ENCODE data around the gene FBXO9.
A peak's percentile ranks its signal among the peaks of the same experiment; 100 is the strongest.
"Not testable (repeated sequence)": the region's sequence is repeated elsewhere in the genome, so short reads cannot be mapped to it uniquely, and the experiment has no call there.

Gene FBXO9

DNA sequence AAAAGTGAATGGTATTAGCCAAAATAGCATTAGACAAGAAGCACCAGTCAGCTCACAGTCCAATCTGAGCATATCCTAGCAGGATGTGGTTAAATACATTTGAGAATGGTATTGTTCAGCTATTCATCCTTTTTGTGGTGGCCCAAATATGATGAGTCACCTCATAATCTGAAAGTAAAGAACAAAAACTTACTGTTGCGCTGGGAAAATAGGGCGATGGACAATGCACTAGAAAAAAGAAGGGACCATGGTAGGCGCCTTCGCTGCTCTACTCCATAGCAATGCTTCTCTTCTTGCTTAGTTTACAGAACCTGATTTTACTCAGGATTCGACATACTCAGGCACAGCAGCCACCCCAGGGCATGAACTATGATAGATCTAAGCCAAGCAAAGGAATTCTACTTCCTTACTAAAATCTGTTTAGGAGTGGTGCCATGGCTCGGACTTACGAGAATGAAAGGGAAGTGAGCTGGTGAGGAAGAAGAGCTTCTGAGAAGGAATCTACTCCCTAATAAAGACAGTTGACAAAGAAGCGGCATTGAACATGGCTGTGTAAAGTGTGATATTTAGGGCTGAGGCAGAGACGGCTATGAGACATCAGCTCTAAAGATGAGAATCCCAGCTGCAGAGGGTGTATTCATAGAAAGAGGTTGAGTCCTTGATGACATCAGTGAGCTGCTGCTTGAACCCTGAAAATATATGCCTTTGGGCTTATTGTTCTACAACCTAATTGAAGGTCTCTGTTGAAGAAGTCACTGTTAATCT, 16.6 kb upstream of the FBXO9 start:
- DNase-seq: peak; percentile 11

DNA sequence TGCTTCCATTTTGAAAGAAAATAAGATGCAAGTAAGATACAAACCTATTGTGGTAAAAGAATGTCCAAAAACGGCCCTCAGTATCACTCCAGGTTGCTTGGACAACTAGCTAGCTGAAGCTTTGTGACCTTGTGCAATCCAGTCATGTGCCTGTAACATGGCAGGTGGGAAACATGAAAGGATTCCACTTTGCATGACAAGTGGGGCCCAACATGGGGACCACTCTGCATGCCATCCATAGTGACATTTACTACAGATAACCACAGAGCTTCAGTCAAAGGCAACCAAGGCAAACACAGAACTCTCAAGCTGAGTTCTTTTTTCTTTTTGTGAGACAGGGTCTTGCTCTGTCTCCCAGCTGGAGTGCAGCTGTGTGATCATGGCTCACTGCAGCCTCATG, 15.8 kb upstream of the FBXO9 start:
- DNase-seq: no peak

DNA sequence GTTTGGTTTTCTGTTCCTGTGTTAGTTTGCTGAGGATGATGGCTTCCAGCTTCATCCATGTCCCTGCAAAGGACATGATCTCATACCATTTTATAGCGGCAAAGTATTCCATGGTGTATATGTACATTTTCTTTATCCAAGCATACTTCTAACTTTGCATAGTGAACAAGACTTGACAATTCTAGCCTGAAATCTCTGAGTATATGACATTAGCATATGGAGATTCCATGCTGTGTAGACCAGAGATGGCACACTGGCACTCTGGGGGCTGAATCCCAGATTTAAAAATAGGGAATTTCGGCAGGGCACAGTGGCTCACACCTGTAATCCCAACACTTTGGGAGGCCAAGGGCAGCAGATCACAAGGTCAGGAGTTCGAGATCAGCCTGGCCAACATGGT, 13.1 kb upstream of the FBXO9 start:
- DNase-seq: not testable (repeated sequence)

DNA sequence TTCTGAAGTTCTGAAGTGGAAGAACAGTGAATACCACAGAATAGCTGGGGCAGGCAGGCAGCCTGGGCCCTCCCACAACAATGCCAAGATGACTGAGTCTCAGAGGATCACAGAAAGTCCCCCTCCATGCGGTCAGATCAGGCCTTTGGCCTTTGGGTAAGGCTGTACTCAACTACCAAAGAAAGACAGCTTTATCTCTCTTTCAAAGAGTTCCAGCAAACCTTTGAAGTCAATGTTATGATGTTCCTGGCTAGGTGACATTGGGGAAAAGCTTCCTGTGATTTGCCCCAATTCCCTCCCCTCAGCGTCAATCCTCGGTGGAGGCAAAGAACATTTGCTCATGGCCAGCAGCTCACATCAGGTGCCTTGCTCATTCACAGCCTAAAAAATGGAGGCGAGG, 10.7 kb upstream of the FBXO9 start:
- no peak for DNase-seq

DNA sequence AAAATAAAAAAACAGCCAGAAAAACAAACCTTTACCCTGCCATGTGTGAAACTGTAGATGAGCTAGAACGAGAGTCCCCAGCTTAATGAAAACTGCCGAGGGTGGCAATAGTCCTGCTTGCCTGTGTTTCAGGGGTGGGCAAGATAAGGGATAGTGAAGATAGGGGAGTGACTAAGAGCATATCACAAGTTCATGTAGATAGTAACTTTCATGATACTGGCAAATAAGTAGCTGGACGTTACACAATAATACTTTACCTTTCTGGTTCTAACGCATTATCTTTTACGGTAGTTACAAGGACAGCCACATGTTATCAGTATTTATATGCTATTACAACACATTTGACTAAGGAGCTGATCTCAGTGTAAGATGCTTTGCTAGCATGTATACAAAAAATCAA, 9.3 kb upstream of the FBXO9 start:
- no peak for DNase-seq

DNA sequence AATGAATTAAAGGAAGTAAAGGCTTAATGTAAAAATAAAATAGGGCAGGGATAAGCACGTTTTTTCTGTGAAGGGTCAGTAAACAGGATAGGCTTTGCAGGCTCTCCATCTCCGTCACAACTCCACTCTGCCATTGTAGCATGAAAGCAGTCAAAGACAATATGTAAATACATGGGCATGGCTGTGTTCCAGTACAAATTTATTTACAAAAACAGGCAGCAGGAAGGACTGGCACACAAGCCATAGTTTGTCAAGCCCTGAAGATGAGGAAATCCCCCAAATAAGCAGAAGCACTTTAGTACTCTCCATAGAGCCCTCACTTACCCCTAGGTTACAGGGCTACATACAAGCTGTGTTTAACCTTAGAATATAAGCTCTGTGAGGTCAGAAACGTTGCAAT, 8.9 kb upstream of the FBXO9 start:
- no peak for DNase-seq

DNA sequence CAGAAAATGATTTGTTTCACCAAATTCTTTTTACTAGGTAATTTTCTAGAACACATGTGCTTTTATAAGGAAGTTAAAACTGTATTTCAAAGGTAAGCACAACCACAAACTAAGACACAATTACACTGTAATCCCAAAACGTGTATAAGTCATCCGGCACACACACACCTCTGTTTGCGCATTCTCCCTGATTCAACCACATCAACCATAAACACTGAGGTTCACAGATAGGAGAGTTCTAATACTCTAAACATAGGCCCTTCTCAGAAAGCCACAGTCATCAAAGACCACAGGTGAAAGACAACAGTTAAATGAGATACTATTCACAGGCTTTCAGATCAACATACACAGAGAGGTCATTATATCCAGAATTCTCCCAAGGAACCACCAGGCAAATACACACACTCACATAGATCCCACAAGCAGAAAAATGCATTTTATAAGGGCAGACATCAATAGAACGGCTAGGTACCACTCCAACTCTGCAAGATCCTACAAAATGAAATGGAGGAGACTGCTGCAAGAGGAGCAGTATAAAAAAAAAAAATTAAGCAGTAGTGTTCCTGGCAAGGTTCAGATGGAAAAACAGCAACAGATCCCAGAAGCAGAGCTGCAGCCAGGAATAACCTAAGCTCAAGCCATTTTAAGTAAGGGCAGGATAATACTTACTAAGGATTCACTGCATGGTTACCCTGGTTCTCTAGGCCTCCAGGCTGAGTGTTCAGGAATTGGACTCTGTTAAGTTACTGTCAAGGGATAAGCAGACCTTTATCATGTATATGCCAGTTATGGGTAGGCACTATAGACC, 6.6 kb upstream of the FBXO9 start:
- DNase-seq: no peak

DNA sequence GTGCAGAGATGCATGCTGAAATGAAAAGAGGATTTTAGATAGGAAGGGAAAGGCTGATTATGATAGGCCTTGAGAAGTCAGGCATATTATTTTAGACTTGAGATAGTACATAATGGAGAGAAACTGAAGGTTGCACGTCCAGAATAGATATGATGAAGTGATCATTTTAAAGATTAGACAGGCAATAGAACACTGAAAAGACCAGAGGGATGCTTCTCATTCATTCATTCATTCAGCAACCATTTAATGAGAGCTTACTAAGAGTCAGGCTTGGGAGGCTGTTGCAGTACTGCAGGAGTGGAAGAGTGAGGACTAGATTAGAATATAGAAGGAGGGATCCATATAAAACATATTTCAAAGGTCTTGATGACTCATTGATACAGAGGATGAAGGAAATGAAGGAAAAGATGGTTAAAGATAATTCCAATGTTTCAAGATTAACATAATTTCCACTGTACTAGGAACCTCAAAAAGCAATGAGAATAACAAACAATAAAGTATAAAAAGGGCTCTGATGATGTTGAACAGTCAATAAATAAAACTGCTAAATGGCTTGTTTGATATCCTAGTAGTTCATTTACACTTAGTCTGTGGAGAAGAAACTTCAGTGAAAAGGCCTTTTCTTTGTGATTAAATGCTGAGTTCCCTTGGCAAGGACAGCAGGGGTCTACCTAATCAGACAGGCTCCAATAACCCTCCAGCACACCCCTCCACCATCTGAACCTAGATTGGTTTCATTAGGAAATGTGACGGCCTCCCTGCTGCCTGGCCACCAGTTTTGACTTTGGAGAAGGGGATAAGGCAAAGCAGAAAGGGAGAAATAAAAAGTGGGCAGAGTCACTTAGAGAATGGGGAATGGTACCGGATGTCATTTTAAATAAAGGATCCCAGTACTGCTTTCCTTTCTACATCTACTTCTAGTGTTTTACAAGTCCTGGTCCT, 5.3 kb upstream of the FBXO9 start:
- no peak for DNase-seq

DNA sequence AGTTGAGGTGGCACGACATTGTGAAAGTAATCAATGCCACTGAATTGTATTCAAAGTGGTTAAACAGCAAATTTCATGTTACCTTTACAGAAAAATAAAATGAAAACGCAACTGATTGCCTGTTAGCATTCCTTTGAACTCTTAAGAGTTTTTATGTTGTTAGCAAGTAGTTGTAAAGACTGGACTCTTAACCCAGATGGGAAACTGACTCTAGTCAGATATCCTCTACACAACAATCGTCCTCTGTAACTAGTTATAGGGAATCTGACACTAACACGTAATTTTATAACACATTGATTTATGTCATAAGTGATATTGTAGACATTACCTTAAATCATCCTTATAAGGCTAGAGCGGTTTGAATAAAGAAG, 3.0 kb upstream of the FBXO9 start:
- no peak for DNase-seq

DNA sequence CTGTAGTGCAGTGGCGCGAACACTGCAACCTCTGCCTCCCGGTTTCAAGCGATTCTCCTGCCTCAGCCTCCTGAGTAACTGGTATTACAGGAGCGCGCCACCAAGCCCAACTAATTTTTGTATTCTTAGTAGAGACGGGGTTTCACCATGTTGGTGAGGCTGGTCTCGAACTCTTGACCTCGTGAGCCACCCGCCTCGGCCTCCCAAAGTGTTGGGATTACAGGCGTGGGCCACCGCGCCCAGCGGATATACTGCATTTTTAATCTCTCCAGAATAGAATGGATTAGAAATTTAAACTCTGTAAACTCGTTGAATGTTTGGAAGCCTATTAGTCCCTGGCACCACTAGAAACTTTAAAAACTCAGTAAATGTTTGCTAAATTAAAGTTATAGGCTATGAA, 949 bp upstream of the FBXO9 start:
- not testable (repeated sequence) for DNase-seq

DNA sequence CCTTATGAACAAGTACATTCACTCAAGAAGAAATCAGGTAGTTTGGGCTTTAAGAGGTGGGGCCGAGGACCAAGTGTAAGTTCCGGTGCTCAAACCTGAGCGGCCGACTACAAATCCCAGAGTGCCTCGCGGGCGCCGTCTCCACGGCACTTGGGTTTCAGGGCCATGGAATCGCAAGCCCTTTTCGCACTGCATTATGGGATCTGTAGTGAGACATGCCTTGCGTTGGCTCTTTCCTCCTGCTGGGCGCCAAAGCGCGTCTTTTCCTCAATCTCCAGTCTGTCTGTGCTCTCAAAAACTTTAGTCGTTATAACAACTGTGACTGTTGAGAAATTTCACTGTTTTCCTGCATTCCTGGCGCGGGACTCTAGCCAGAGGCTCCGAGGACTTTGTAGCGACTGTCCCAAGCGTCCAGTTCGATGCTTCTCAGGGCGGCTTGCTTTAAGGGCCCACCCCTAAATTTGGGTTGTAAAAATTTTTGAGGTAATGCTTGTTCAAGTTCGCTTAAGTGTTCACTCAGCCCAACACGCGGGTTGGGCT, 408 bp upstream of the FBXO9 start:
- peak; percentile 89 for DNase-seq

DNA sequence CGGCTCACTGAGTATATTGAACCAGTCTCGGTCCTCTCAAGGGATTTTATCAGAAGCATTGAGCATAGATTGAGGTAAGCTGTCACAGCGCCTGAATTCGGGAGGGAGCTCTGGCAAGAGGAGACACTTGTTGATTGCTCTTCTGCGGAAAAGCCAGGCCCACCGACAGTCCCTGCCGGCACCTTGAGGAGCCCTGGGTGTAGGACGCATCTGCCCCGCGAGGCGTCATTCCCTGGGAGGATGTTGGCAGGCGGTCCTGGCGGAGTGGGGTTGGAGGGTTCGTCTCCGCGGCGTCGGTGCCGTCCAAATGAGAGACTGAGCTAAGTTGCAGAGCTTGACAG, 843 bp downstream of the FBXO9 start:
- peak; percentile 11 for DNase-seq

DNA sequence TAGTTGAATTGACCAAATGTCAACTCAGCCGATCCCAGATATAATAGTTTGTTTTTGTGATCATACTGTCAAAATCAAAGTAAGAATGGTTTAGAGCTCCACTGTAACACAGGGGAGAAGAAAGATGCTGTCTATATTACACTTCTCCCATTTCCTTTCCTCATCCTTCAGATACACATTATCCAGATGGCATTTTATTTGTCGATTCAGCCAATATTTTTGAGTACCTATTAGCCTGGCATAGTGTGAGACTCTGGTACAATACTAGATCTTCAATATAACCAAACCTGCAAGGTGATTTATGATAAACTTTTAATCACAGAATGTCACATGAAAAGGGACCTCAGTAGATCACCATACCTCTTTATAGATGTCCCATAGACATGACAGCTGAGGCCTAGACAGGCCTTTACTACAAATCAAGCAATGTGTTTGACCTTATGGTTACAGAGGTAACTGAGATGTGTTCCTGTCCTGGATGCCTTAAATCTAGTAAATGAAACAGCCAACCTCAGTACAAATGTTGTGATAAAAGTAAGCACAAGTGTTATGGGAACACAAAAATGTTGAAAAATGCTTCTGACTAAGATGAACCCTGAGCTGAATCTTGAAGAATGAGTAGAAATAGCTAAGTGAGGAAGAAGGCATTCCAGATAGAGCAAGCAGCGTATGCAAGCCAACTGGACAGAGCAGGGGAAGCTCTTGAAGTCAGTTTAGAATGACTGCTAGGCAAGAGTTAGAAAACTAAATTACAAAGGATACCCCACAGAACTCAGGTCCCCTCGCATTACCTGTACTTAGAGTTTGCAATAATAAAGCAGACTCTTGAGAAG, 1.9 kb downstream of the FBXO9 start:
- no peak for DNase-seq

DNA sequence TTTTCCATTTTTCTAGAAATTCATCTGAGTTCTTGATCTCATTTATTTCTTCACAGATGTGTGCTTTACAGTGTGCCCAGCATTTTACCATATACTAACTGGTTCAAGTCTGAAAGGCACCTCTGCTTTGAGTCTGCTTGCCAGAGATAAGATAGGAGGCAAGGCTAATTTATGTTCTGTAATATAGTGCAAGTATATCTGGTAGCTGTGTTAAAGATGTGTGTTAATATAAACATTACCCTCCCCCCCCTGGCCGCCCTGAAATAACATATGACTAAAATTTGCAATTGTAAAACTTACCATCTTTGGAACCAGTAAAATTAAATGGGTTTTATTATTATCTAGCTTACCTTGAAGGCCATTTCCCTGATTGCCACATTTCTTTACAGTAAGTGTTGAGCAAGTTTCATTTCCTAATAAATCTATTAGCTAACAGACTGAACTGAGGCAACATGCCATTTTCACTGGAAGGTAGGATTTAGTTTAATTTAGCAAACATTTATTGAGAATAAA, 2.7 kb downstream of the FBXO9 start:
- DNase-seq: no peak

DNA sequence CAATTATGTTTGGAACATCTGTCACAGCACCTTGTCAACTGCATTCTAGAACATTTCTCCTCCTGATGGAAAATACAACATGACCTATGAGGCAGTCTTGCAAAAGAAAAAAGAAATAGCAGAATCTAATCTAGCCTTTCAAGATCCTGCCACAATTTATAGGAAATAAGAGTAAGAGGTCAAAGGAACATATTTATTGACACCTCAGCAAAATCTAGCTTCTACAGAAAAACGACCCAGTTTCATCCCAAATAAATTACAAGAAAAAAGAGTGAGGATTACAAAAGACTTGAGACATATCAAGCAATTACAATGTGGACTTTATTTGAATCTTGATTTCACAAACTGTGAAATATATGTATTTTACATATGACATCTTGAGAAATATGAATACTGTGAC, 4.2 kb downstream of the FBXO9 start:
- DNase-seq: no peak

DNA sequence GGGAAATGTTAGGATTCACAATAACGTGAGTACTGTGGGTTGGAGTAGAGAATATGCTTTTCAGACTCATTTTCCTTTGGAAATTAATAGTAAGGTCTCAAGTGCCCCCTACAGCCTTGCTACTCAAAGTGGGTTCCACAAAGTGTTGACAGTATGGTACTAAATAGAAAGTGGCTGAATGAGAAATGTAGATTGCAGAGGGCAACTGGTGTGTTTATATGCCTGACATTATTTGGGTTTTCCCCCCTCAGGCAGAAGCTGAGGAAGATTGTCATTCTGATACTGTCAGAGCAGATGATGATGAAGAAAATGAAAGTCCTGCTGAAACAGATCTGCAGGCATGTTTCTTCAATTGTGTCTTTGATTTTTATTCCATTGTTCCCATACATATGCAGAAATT, 5.6 kb downstream of the FBXO9 start:
- DNase-seq: no peak

DNA sequence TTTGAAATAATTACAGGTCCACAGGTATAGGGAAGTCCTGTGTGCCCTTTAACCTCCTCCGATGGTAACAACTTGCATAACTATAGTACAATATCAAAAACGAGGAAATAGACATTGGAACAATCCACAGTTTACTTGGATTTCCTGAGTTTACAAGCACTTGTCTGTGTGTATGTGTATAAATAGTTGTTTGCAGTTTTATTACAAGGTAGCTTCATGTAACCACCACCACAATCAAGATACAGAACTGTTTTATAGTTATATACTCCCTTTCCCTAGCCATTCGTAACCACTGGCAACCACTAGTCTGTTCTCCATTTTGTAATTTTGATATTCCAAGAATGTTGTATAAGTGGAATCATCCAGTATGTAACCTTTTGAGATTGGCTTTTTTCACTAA, 9.1 kb downstream of the FBXO9 start:
- no peak for DNase-seq

DNA sequence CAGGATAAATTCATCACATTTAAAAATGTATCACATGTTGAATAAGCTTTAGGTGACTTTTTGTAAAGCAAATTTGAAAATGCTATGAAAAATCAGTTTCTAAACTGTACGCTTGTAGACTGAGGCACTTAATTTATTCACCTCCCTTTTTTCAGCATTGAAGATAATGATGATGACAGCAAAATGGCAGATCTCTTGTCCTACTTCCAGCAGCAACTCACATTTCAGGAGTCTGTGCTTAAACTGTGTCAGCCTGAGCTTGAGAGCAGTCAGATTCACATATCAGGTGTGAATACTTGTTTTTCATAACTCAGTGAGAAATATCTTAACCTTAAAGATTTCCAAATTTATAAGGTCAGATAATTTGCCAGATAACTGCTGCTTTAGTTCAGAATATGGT, 15.6 kb downstream of the FBXO9 start:
- no peak for DNase-seq

DNA sequence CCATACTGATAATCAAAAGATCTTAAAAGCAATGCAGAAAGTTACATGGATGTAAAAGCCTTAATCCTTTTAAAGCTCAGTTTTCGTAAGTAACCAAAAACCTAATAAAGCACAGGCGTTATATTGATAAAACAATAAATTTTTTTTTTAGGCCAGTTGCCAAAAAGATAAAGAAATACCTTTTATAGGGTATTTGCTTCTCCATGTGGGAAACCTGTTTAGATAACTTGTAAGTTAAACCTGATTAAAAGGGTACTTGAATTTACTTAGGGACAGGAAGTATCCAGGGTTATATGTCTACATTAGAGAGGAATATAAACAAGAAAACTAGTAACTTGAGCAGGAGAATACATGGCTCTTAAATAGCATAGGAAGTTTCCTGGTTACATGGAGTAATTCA, 21.1 kb downstream of the FBXO9 start:
- DNase-seq: no peak

DNA sequence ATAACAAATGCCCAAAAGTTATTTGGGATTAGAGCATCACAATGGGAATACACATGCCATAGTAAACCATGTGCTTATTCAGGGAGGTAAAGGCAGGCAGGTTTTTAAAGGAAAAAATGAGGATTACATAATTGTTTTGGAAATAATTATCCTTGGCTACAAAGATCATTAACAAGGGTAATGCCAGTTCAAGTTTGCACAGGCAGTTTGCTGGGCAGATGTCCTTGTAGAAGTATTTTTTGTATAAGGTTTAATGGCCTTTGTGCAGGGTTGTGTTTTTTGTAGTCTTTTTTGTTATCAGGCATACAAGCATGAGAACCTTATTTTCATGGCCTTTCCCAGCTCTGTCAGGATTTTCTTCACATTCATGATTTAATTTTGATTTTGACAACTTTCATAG, 24.7 kb downstream of the FBXO9 start:
- DNase-seq: no peak

DNA sequence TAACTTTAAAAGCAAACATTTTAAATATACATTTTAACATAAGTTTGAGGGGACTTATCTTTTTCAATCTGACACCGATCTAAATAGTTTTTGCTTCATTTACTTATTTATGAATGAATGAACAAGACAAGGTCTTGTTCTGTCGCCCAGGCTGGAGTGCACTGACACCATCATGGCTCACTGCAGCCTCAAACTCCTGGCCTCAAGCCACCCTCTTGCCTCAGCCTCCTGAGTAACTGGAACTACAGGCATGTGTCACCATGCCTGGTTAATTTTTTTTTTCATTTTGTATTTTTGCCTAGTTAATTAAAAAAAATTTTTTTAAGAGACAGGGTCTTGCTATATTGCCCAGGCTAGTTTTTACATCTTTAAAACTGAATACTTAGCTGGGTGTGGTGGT, 25.4 kb downstream of the FBXO9 start:
- DNase-seq: no peak

DNA sequence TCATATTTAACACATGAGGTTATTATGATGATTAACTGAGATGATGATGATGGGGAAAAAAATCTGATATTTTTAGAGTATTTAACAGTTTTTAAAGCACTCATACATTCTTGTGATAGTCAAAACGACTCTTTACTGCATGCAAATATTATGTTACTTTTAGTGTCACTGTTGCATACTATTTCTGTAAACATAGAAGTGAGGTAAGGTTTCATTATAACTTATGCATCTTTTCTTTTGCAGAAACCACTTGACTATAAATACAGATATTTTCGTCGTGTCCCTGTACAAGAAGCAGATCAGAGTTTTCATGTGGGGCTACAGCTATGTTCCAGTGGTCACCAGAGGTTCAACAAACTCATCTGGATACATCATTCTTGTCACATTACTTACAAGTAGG, 30.1 kb downstream of the FBXO9 start:
- DNase-seq: no peak
